ENCODE measurements around the gene PHTF1.

- TF ChIP-seq CTCF (IDR thresholded peaks at IDR 0.05) = no peak
- TF ChIP-seq POLR2A (IDR thresholded peaks at IDR 0.05) = no peak
- TF ChIP-seq EP300 (IDR thresholded peaks at IDR 0.05) = no peak
- no peak for TF ChIP-seq POLR2AphosphoS5 (IDR thresholded peaks at IDR 0.05)
Observed at GRCh38 chr1:113808450-113809195, 49.3 kb upstream of the PHTF1 start.

Measured in gastroesophageal sphincter (tissue), 3 donors.